Measurements from ENCODE around the gene JRKL. TPM values are rescaled to one million over a fixed set of nuclear protein-coding genes. Genes with fewer than 3 reads are reported as not detected.
A peak's percentile ranks its signal among the peaks of the same experiment; 100 is the strongest.

JRKL gene
- total RNA-seq (2016; rRNA removed; fragmentation: Illumina TruSeq; extraction: Trizol): 4.5 and 8.6 TPM in 2 replicates
- total RNA-seq (2016; cell fraction: cytosol; rRNA removed; fragmentation: Illumina TruSeq; extraction: Trizol; ENCODE audit: low read depth): 0.30 and 0.71 TPM in 2 replicates
- 4.8 and 8.5 TPM in 2 replicates for total RNA-seq (2016; cell fraction: insoluble cytoplasmic fraction; rRNA removed; fragmentation: Illumina TruSeq; extraction: Trizol)
- total RNA-seq (2016; cell fraction: membrane; rRNA removed; fragmentation: Illumina TruSeq; extraction: Trizol): 2.2 and 2.8 TPM in 2 replicates
- 5.2 and 5.4 TPM in 2 replicates for total RNA-seq (2016; cell fraction: nucleus; rRNA removed; fragmentation: Illumina TruSeq; extraction: Trizol)
- 2.6 and 3.2 TPM in 2 replicates for polyA plus RNA-seq (2011; rRNA removed)
- polyA plus RNA-seq (2011; cell fraction: cytosol; rRNA removed): 1.1 and 2.2 TPM in 2 replicates
- 2.2 and 3.2 TPM in 2 replicates for polyA plus RNA-seq (2011; cell fraction: nucleus; rRNA removed)
- polyA plus RNA-seq (2012): 4.1 and 5.4 TPM in 2 replicates
- 0.29 and 0.32 TPM in 2 replicates for polyA plus RNA-seq (2016; cell fraction: cytosol; fragmentation: Illumina TruSeq; extraction: Trizol; ENCODE audit: low read depth)
- 8.2 TPM in 2 replicates for polyA plus RNA-seq (2016; cell fraction: insoluble cytoplasmic fraction; fragmentation: Illumina TruSeq; extraction: Trizol; ENCODE audit: low read depth)
- 1.4 and 1.8 TPM in 2 replicates for polyA plus RNA-seq (2016; cell fraction: membrane; fragmentation: Illumina TruSeq; extraction: Trizol; ENCODE audit: low read depth)
- 9.1 and 11.5 TPM in 2 replicates for polyA plus RNA-seq (2016; cell fraction: nucleus; fragmentation: Illumina TruSeq; extraction: Trizol; ENCODE audit: insufficient read depth, low read depth)
- 0.62 and 0.96 TPM in 2 replicates for polyA minus RNA-seq (2011; rRNA and poly(A)+ RNA removed; ENCODE audit: low replicate concordance)
- polyA minus RNA-seq (2011; cell fraction: cytosol; rRNA and poly(A)+ RNA removed): 2.6 and 2.8 TPM in 2 replicates
- 5.4 and 6.5 TPM in 2 replicates for polyA minus RNA-seq (2011; cell fraction: nucleus; rRNA and poly(A)+ RNA removed)
- Bru-seq, nascent RNA: percentile 87 among the genes with signal in this experiment
- percentile 60 among the genes with signal in this experiment for BruChase-seq, experiment 1, labeled RNA remaining after a 6-hour chase
- BruChase-seq, experiment 2, labeled RNA remaining after a 2-hour chase: percentile 85 among the genes with signal in this experiment
- long read RNA-seq, experiment 1: 0 reads
- long read RNA-seq, experiment 2, partial matches to known transcripts: 0 of 3 reads
- long read RNA-seq, experiment 2, other reads (novel, unspliced or antisense): 3 of 3 reads

- Histone ChIP-seq H3K9ac (ENCODE audit: insufficient read depth, low read depth, low read length) (peak within 1 kb of the TSS; percentile 92), H3K4me3 (replicated peaks in 1 of 3; ENCODE audit: insufficient read depth in 1 of 3, low read depth in 2 of 3, low read length in 3 of 3) (peak within 1 kb of the TSS; percentile 79 to 81 (median 80)), H3K4me2 (ENCODE audit: low read depth, low read length) (peak within 1 kb of the TSS; percentile 96), H3K36me3 (replicated peaks in 1 of 2; ENCODE audit: control insufficient read depth in 1 of 2, insufficient read depth in 2 of 2, low read length in 2 of 2) (0 out of 5 replicates have a peak, but pooled peaks cover 0 to 3% of the 10 kb centered on the region in 2 experiments), H3K79me2 (ENCODE audit: insufficient read depth, low read length) (peaks cover 41% of the 10 kb centered on the region), H3K27ac (ENCODE audit: extremely low read length, insufficient read depth, low read length) (peak within 1 kb of the TSS; percentile 78), H3K27me3 (ENCODE audit: control insufficient read depth in 1 of 2, insufficient read depth in 2 of 2, low read length in 2 of 2) (no peaks in the 10 kb centered on the region), H2AFZ (ENCODE audit: low read length) (no peak within 1 kb of the TSS), H4K20me1 (ENCODE audit: insufficient read depth, low read length) (no peaks in the 10 kb centered on the region), H3K9me3 (ENCODE audit: low read length) (peaks cover 11% of the 10 kb centered on the region; the same call in 1 of the 2 replicates), H3K4me1 (ENCODE audit: insufficient read depth, low read length) (peaks cover 51% of the 10 kb centered on the region)
- no TSS peak for BruUV-seq (replicated peaks)
- intact Hi-C loops (cut with micrococcal nuclease; ENCODE audit: unreplicated experiment) (loop anchor here (1.0 kb wide), 2 partner anchors 376 to 601 kb away; partner anchors contain the start of gene FAM76B), in situ Hi-C loops (cut with HindIII; ENCODE audit: extremely low pct_ligation_motif_present, low pct_unique_long_range_greater_than_20kb) (loop anchor here (10.0 kb wide), 1 partner anchor 555 kb away; no protein-coding TSS in a partner anchor)
- ATAC-seq (peak; percentile 97), DNase-seq (ENCODE audit: low spot score) (peak; percentile 91), FAIRE-seq (no peak)
- 7% methylated on average over 11 of the region's 53 CpGs for WGBS (ENCODE audit: low lambda C conversion rate)
- CTCF ChIA-PET (ENCODE audit: low intra/inter-chr PET ratio, low total read pairs): no interaction called here
- POLR2A ChIA-PET: interaction anchor here (0.6 to 2.5 kb wide), 20 partner anchors 10 to 1321 kb away, joined by 3 to 25 read pairs (median 4); partner anchors contain the start of genes CEP57, FAM76B, MAML2 and MTMR2
- TF ChIP-seq SNAPC2 (CRISPR knock-in tag; IDR thresholded peaks at IDR 0.05) (peak; percentile 87; the same call in 1 of the 2 replicates), POLR2G (IDR thresholded peaks at IDR 0.05; ENCODE audit: low read depth, low read length) (peak; percentile 89), HNRNPL (IDR thresholded peaks at IDR 0.05; ENCODE audit: low read depth, low read length) (0 out of 2 replicates have a peak, but pooled peaks have one; percentile 8), ZNF749 (CRISPR knock-in tag; IDR thresholded peaks at IDR 0.05; ENCODE audit: borderline replicate concordance) (peak; percentile 90; the same call in 1 of the 2 replicates), ZNF558 (CRISPR knock-in tag; IDR thresholded peaks at IDR 0.05; ENCODE audit: borderline replicate concordance) (peak; percentile 71; the same call in 1 of the 2 replicates), SRSF4 (IDR thresholded peaks at IDR 0.05; ENCODE audit: low read depth, low read length, poor library complexity, severe bottlenecking) (no peak), MED8 (CRISPR knock-in tag; IDR thresholded peaks at IDR 0.05; ENCODE audit: insufficient replicate concordance) (no peak), ZNF660 (CRISPR knock-in tag; IDR thresholded peaks at IDR 0.05; ENCODE audit: borderline replicate concordance, low read depth) (no peak), ZMYM3 (CRISPR knock-in tag; IDR thresholded peaks at IDR 0.05) (0 out of 2 replicates have a peak, but pooled peaks have one; percentile 14), SP1 (IDR thresholded peaks at IDR 0.05) (no peak), SP1 (CRISPR knock-in tag; IDR thresholded peaks at IDR 0.05) (peak; percentile 89), TBX2 (CRISPR knock-in tag; IDR thresholded peaks at IDR 0.05; ENCODE audit: borderline replicate concordance) (peak; percentile 84), ZNF776 (CRISPR knock-in tag; IDR thresholded peaks at IDR 0.05) (peak; percentile 33; the same call in 1 of the 2 replicates), TARDBP (CRISPR knock-in tag; IDR thresholded peaks at IDR 0.05) (peak; percentile 35; the same call in 1 of the 2 replicates)
- TF ChIP-seq, protein P1, sequence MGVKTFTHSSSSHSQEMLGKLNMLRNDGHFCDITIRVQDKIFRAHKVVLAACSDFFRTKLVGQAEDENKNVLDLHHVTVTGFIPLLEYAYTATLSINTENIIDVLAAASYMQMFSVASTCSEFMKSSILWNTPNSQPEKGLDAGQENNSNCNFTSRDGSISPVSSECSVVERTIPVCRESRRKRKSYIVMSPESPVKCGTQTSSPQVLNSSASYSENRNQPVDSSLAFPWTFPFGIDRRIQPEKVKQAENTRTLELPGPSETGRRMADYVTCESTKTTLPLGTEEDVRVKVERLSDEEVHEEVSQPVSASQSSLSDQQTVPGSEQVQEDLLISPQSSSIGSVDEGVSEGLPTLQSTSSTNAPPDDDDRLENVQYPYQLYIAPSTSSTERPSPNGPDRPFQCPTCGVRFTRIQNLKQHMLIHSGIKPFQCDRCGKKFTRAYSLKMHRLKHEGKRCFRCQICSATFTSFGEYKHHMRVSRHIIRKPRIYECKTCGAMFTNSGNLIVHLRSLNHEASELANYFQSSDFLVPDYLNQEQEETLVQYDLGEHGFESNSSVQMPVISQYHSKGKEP (CRISPR knock-in tag; IDR thresholded peaks at IDR 0.05): no peak
- TF ChIP-seq, protein P2, sequence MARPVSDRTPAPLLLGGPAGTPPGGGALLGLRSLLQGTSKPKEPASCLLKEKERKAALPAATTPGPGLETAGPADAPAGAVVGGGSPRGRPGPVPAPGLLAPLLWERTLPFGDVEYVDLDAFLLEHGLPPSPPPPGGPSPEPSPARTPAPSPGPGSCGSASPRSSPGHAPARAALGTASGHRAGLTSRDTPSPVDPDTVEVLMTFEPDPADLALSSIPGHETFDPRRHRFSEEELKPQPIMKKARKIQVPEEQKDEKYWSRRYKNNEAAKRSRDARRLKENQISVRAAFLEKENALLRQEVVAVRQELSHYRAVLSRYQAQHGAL (CRISPR knock-in tag; IDR thresholded peaks at IDR 0.05; ENCODE audit: not compliant biosample characterization): no peak
These were observed at the start of gene JRKL, which contains the start of gene CCDC82 for GRCh38 chr11:96389720-96390487. Gene JRKL, plus strand, starts transcription at chr11:96390013. Its CDS starts 637 bp downstream, at chr11:96390650. Gene CCDC82, minus strand, starts transcription at chr11:96389912. Its CDS starts 5,165 bp downstream, at chr11:96384747.

All from HepG2 (cell line).